NOMO-1 treated with dmso at 0.1 percent for 144 hours (cell line): ENCODE results near the gene CFAP77.

Experiments used
- DNase-seq: peaks from one replicate; lab custom pipeline; 2025; ENCODE audit not compliant: unreplicated experiment; lab: John Stamatoyannopoulos, UW

The CFAP77 gene

DNA sequence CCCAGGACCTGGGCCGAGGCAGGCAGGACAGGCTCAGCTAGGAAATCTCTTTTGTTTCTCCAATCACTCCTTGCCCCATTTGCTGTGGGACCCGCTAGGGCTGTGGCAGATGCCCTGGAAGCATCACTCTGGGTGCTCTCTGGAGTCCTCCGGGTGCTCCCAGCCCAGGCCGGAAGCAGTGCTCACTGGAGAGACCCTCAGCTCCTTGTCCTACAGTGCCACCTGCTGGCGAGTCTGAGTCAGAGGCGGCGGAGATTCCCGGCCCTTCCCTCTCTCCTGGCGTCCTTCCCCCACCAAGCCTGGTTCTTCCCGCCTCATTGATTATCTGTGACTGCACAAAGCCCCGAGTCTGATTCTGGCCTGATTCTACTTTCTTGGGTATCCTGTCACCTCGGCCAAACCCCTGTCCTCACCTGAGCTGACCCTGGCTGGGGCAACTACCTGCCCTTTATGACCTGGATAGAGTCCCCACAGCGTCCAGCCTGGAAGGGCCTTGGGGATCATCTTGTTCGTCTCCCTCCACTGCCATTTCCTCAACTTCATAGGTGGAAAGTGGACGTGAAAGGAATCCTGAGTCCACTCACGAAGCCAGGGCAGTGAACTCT is 165.1 kb downstream of the CFAP77 start:
- no peak for DNase-seq

DNA sequence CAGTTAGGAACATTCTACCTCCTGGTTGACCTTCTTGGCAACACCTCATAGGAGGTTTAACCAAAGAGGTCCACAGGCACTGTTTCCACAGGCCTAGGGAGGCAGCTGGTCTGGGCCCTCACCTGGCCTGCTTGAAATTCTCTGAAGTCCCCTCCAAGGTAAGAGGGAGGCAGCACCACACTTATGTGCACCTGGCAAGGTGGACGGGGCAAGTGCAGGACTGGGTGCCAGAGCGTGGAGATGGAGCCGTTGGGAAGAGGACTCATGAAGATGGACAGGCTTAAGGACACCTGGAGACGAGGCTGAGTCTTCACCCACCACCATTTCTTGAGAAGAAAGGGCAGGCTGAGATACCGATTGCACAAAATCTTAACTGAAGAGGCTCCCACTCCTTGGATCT is 165.8 kb downstream of the CFAP77 start:
- DNase-seq = no peak

DNA sequence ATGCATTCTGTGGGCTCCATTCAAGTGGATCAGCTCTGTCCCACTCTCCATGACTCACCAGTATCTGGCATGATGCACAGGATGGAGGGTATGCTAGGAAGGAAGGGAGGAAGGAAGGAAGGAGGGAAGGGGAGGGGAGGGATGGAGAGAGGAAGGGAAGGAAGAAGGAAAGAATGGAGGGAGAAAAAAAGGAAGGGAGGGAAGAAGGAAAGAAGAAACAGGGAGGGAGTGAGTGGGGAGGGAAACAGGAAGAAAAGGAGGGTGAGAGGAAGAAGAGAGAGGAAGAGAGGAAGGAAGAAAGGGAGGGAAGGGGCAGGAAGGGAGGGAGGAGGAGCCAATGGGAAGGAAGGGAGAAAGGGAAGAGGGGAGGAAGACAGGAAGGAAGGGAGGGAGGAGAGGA is 167.1 kb downstream of the CFAP77 start:
- no peak for DNase-seq

- no peak for DNase-seq
Observed at GRCh38 chr9:132578367-132578932, 168.4 kb downstream of the CFAP77 start.

DNA sequence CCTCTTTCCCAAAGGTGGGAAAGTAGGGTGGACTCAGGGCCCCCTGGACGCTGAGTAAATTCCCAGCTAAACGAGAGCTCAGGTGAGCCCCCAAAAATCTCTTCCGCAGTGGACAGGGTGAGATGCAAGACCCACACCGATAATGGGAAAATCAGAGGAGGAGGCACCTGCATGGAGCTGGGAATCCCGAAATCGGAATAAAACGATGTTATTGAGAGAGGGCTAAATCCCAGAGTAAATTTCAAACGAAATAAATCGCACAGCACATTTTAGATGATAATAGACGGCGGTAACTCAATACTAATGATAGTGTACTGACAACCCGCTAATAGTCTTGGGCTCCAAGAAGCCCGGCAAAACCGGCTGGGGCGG is 169.4 kb downstream of the CFAP77 start:
- DNase-seq = no peak

- no peak for DNase-seq
Observed at GRCh38 chr9:132582276-132582785, 172.3 kb downstream of the CFAP77 start, which contains the start of gene BARHL1. Gene BARHL1 (plus strand): TSS chr9:132582606. CDS start chr9:132582798, 192 bp downstream.

DNA sequence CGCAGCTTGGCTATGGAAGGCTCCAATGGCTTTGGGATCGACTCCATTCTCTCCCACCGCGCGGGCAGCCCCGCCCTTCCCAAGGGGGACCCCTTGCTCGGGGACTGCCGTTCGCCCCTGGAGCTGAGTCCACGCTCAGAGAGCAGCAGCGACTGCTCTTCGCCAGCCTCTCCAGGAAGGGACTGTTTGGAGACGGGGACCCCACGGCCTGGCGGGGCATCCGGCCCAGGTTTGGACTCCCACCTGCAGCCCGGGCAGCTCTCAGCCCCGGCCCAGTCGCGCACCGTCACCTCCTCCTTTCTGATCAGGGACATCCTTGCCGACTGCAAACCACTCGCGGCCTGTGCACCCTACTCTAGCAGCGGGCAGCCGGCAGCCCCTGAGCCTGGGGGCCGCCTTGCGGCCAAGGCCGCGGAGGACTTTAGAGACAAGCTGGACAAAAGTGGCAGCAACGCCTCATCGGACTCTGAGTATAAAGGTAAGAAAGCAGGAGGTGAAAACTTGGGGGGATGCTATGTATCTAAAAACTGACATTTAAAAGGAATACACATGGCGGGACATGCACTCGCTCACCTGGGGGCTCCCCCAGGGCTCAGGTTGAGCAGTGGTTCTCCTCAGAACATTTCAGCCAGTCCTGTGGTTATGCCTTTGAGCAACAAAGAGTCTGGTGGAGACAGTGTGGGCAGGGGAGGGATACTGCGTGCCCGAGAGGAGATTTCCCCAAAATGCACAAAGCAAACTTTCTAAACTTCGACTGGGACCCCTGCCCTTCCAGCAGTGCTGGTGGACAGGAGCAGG is 173.0 kb downstream of the CFAP77 start:
- no peak for DNase-seq

GRCh38 chr9:132583584-132584304 is 173.7 kb downstream of the CFAP77 start:
- no peak for DNase-seq

DNA sequence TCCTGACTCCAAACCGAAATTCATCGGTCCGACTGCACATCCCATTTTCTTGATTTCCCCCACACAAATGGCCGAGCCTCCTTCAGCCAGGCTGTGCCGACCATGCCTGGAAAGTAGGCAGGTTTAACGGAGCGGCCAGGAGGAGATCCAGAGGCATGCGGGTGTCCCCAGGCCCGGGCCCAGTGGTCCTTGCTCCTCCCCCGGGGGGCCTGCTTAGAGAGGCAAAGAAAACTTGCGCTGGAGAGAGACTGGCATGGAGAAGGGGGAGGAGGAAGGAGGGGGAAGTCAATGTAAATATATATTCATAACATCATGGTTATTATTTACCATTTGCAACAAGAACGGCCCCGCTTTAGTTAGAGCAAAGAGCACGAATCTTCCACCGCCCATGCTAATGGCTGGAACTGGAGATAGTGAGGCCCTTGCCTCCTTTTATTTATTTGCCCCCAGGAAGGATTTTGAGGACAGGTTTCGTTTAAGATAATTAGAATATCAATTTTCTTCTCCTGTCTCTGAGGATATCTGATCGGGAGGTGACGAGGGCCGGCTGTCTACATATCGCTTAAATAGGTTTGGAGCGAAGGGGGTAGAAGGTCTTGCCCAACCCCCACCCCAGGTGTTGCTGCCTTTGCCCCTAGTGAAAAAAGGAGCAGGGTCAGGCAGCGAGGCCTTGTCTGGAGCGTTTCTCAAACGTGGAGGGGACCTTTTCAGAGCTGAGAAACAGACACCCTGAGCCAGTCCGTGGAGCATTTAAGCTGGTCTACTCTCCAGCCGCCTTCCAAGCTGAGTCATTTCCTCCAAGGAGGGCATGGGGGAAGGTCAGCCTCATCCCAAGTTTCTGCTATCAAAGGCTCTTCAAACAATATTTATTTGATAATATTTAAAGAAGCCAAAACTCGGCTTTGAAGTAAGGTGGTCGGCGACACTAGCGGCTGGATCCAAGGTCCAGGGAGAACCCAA is 174.9 kb downstream of the CFAP77 start:
- DNase-seq = no peak

GRCh38 chr9:132585954-132586829 is 176.2 kb downstream of the CFAP77 start:
- DNase-seq = no peak

GRCh38 chr9:132586830-132587591 is 177.0 kb downstream of the CFAP77 start:
- DNase-seq = no peak

- no peak for DNase-seq
Observed at GRCh38 chr9:132587592-132587955, 177.6 kb downstream of the CFAP77 start.

- DNase-seq = no peak
Observed at GRCh38 chr9:132588098-132588497, 178.1 kb downstream of the CFAP77 start.

- no peak for DNase-seq
Observed at GRCh38 chr9:132588501-132589147, 178.6 kb downstream of the CFAP77 start.

DNA sequence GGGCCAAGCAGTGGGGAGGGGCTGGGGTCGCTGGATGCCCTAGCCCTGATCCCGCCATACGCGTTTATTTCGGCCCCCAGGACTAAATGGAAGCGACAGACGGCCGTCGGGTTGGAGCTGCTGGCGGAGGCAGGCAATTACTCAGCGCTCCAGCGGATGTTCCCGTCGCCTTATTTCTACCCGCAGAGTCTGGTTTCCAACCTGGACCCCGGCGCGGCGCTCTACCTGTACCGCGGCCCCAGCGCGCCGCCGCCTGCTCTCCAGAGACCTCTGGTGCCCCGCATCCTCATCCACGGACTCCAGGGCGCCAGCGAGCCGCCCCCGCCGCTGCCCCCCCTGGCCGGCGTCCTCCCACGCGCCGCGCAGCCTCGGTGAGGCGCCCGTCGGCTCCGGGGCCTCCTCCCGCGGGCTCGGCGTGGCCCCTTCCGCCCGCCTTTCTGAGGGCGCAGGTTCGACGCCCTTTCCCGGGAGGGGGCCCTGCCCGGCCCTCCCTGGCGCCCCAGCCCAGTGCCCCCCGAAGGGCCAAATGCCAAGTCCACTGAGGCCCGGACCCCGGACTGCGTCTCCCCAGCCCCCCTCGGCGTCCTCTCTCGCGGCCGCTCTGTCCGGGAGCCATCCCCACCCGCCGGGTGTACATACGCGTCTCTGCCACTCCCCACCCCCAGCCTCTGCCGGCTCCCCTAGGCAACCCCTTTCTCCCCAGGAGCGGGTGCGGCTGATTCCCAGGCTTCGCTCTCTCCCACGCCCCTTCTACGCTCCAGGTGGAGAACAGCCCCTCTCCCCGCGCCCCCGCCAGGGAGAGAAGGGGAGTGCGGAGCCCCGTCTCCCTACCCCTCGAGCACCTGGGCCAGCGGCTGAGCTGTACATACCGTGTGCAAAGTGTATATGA is 179.4 kb downstream of the CFAP77 start:
- DNase-seq = no peak

DNA sequence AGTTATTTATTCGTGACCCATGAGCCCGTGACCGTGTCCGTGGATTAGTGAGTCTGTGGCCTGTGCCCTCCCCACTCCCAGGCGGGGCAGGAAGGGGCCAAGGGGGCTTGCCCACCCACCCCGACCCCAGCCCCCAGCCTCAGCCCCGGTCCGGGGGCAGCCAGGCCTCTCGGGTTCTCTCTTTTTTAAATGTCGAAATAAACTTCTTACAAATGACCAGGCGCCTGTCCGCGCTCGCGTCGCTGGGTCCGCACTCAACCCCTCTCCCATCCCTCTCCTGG is 180.0 kb downstream of the CFAP77 start:
- DNase-seq = no peak
